ENCODE results near the gene LEMD1.

Gene LEMD1

DNA sequence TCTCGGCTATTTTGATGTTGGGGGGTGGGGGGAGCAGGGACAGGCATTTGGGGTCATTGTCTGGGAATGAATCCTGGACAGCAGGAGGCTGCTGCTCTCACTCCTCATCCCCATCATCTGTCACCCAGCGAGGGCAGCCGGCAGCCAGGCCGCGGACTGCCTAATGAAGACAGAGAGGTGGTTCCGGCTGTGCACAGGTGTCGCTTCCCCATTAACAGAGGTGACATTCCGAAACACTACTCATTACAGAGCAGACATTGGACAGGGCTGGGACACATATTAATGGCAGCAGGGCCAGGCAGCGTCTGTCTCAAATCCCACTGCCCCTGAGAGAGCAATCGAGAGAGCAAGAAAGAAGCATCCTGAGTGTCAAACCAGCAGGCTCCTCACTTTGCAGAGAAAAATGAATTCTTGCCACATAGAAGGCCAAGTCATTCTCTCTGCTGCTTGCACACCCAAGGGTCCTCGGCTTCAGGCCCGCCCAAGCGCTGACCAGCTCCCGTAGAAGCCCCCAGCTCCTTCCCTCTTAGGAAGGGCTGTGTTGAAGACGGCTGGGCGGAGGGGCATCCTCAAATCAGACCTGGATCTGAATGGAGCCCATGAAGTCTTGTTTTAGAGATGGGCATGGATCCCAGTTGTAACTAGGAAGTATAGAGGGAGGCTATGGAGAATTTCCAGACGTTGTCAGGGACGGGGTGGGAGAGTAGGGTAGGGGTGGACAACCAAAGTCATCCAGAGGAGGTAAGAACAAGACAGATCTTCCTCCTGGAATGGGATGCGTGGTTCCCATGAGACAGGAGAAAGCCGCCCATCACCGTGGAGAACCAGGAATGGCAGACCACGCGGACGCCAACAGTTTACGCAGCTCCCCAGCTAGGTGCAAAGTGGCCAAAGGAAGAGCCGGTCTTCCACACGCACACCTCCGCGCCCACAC is 8.2 kb upstream of the LEMD1 start:
- Histone ChIP-seq H3K4me1 (ENCODE audit: low read length) (peaks cover 15% of the 10 kb centered on the region), H2AFZ (ENCODE audit: low read length) (peak overlapping the region; percentile 94), H4K20me1 (ENCODE audit: insufficient read depth, low read length) (no peaks in the 10 kb centered on the region), H3K9me3 (replicated peaks; ENCODE audit: insufficient read depth, low read length) (no peaks in the 10 kb centered on the region), H3K9ac (ENCODE audit: low read length) (peak overlapping the region; percentile 31; the same call in 1 of the 2 replicates), H3F3A (ENCODE audit: insufficient read depth, low read length) (no peaks in the 10 kb centered on the region; the same call in 1 of the 2 replicates), H3K27ac (ENCODE audit: low read length) (no peak overlapping the region), H3K4me2 (ENCODE audit: low read depth, low read length) (peak overlapping the region; percentile 86), H3K4me3 (ENCODE audit: low read length) (peak overlapping the region; percentile 64), H3K79me2 (ENCODE audit: low read length) (no peaks in the 10 kb centered on the region), H3K9me2 (replicated peaks; ENCODE audit: insufficient read depth, low read length) (no peaks in the 10 kb centered on the region), H3K27me3 (replicated peaks; ENCODE audit: insufficient read depth, low read length) (no peaks in the 10 kb centered on the region), H3K36me3 (replicated peaks; ENCODE audit: insufficient read depth, low read length) (no peaks in the 10 kb centered on the region)
- no peak for DNase-seq
- TF ChIP-seq CTCF (IDR thresholded peaks at IDR 0.05; ENCODE audit: low read length) (no peak), EZH2 (optimal IDR thresholded peaks at IDR 0.05; ENCODE audit: low read depth, low read length) (no peak), EZH2phosphoT487 (IDR thresholded peaks at IDR 0.05; ENCODE audit: low read length) (no peak)

DNA sequence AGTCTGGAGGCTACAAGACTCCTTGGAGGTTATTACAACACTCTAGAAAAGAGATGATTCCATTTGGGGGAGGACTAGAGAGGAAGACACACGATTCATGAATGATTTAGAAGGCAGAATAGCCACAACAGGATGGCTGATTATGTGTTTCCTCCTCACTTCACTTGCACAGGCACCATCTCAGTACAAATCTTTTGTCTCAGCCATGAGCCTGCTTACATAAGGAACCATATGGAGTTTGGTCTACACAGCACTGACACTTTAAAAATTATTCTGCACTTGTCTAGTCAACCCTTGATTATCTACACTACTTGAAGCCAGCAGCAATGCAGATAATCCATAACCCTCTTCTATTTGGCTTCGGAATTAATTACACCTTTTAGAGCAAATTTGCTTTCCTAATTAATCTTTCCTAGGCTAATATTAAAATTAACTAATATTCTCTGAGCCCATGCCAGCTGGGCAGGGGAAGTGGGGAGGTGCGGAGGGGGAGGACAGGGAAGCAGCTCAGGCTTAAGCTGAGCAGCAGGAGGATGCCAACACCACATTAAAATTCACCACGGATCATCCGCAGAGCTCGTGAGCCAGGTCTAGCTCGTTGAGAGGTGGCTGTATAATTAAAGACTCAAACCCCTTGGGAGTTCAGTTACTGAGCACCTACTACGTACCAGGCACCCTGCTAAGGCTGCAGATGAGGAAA is 3.2 kb upstream of the LEMD1 start:
- H3K9ac ChIP-seq (ENCODE audit: low read length) = no peak overlapping the region
- no peak for TF ChIP-seq EZH2phosphoT487 (IDR thresholded peaks at IDR 0.05; ENCODE audit: low read length)
- TF ChIP-seq EZH2 (optimal IDR thresholded peaks at IDR 0.05; ENCODE audit: low read depth, low read length) = no peak
- TF ChIP-seq CTCF (IDR thresholded peaks at IDR 0.05; ENCODE audit: low read length) = no peak
- no peak overlapping the region for H2AFZ ChIP-seq (ENCODE audit: low read length)
- no peak overlapping the region for H3K4me3 ChIP-seq (ENCODE audit: low read length)
- H3K36me3 ChIP-seq (replicated peaks; ENCODE audit: insufficient read depth, low read length) = no peaks in the 10 kb centered on the region
- H3F3A ChIP-seq (ENCODE audit: insufficient read depth, low read length) = no peaks in the 10 kb centered on the region
- H3K79me2 ChIP-seq (ENCODE audit: low read length) = no peaks in the 10 kb centered on the region
- DNase-seq = no peak
- no peak overlapping the region for H3K27ac ChIP-seq (ENCODE audit: low read length)
- no peaks in the 10 kb centered on the region for H3K27me3 ChIP-seq (replicated peaks; ENCODE audit: insufficient read depth, low read length)
- no peaks in the 10 kb centered on the region for H4K20me1 ChIP-seq (ENCODE audit: insufficient read depth, low read length)
- H3K9me3 ChIP-seq (replicated peaks; ENCODE audit: insufficient read depth, low read length) = no peaks in the 10 kb centered on the region
- H3K4me1 ChIP-seq (ENCODE audit: low read length) = peaks cover under 1% of the 10 kb centered on the region; the same call in 1 of the 2 replicates
- no peaks in the 10 kb centered on the region for H3K9me2 ChIP-seq (replicated peaks; ENCODE audit: insufficient read depth, low read length)
- H3K4me2 ChIP-seq (ENCODE audit: low read depth, low read length) = no peak overlapping the region

GRCh38 chr1:205423814-205424399 is 2.1 kb upstream of the LEMD1 start:
- H3K27me3 ChIP-seq (replicated peaks; ENCODE audit: insufficient read depth, low read length) = no peaks in the 10 kb centered on the region
- no peak overlapping the region for H3K27ac ChIP-seq (ENCODE audit: low read length)
- H3K4me2 ChIP-seq (ENCODE audit: low read depth, low read length) = no peak overlapping the region
- no peaks in the 10 kb centered on the region for H3K4me1 ChIP-seq (ENCODE audit: low read length)
- DNase-seq = no peak
- no peaks in the 10 kb centered on the region for H3F3A ChIP-seq (ENCODE audit: insufficient read depth, low read length)
- no peaks in the 10 kb centered on the region for H3K9me3 ChIP-seq (replicated peaks; ENCODE audit: insufficient read depth, low read length)
- H3K4me3 ChIP-seq (ENCODE audit: low read length) = no peak overlapping the region
- TF ChIP-seq EZH2 (optimal IDR thresholded peaks at IDR 0.05; ENCODE audit: low read depth, low read length) (no peak), EZH2phosphoT487 (IDR thresholded peaks at IDR 0.05; ENCODE audit: low read length) (no peak), CTCF (IDR thresholded peaks at IDR 0.05; ENCODE audit: low read length) (no peak)
- no peaks in the 10 kb centered on the region for H4K20me1 ChIP-seq (ENCODE audit: insufficient read depth, low read length)
- H3K9me2 ChIP-seq (replicated peaks; ENCODE audit: insufficient read depth, low read length) = no peaks in the 10 kb centered on the region
- no peaks in the 10 kb centered on the region for H3K79me2 ChIP-seq (ENCODE audit: low read length)
- H3K36me3 ChIP-seq (replicated peaks; ENCODE audit: insufficient read depth, low read length) = no peaks in the 10 kb centered on the region
- H2AFZ ChIP-seq (ENCODE audit: low read length) = no peak overlapping the region
- no peak overlapping the region for H3K9ac ChIP-seq (ENCODE audit: low read length)
